C4-2B (cell line): ENCODE results near the gene EMC9.

ENCODE experiments used
- ZFX ChIP-seq: fragments of 450-650 bp; IDR thresholded peaks from 2 replicates; pipeline ENCODE4 v1.6.1; 2017
- TF ChIP-seq, protein P1 (sequence below): fragments of 450-650 bp; conservative IDR thresholded peaks from 2 replicates; pipeline ENCODE4 v1.5.1; 2017; ENCODE audit warnings: mild to moderate bottlenecking

- TF ChIP-seq, protein P1, sequence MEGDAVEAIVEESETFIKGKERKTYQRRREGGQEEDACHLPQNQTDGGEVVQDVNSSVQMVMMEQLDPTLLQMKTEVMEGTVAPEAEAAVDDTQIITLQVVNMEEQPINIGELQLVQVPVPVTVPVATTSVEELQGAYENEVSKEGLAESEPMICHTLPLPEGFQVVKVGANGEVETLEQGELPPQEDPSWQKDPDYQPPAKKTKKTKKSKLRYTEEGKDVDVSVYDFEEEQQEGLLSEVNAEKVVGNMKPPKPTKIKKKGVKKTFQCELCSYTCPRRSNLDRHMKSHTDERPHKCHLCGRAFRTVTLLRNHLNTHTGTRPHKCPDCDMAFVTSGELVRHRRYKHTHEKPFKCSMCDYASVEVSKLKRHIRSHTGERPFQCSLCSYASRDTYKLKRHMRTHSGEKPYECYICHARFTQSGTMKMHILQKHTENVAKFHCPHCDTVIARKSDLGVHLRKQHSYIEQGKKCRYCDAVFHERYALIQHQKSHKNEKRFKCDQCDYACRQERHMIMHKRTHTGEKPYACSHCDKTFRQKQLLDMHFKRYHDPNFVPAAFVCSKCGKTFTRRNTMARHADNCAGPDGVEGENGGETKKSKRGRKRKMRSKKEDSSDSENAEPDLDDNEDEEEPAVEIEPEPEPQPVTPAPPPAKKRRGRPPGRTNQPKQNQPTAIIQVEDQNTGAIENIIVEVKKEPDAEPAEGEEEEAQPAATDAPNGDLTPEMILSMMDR: no peak
- no peak for TF ChIP-seq ZFX
Measured at GRCh38 chr14:24172871-24173281, 31.5 kb upstream of the EMC9 start.
